GM06990 (cell line): ENCODE data around the gene GALNT13.

Experiments
- DNase-seq: peaks from one replicate; pipeline ENCODE4 v3.0.0-alpha.2; 2011; ENCODE audit not compliant: insufficient read length; ENCODE audit errors: extremely low read depth
- H3K27me3 ChIP-seq: replicated peaks from 2 replicates; pipeline ENCODE4 v1.6.0; 2011; ENCODE audit warnings: low read length; ENCODE audit not compliant: control insufficient read depth, insufficient read depth
- H3K36me3 ChIP-seq: 2 replicates; pipeline ENCODE4 v1.5.1; 2011; ENCODE audit warnings: low read length; ENCODE audit not compliant: control insufficient read depth, insufficient read depth
- H3K4me3 ChIP-seq: replicated peaks from 2 replicates; pipeline ENCODE4 v1.5.1; 2011; ENCODE audit warnings: low read depth, mild to moderate bottlenecking, control low read depth, low read length
- CTCF ChIP-seq: IDR thresholded peaks from 2 replicates; pipeline ENCODE4 v1.5.1; 2011; ENCODE audit warnings: low read length, control low read depth, mild to moderate bottlenecking, inconsistent platforms; ENCODE audit not compliant: insufficient read depth, poor library complexity, severe bottlenecking

GALNT13 gene

GRCh38 chr2:153953761-153954160, 82.0 kb downstream of the GALNT13 start:
- H3K27me3 ChIP-seq: no peaks in the 10 kb centered on the region
- no peaks in the 10 kb centered on the region for H3K36me3 ChIP-seq
- DNase-seq: no peak
- TF ChIP-seq CTCF: no peak
- no peak overlapping the region for H3K4me3 ChIP-seq

- no peaks in the 10 kb centered on the region for H3K36me3 ChIP-seq
- no peak for DNase-seq
- no peaks in the 10 kb centered on the region for H3K27me3 ChIP-seq
- H3K4me3 ChIP-seq: no peak overlapping the region
- no peak for TF ChIP-seq CTCF
Observed at GRCh38 chr2:153963256-153963655, 91.5 kb downstream of the GALNT13 start.

- H3K4me3 ChIP-seq: no peak overlapping the region
- TF ChIP-seq CTCF: no peak
- H3K36me3 ChIP-seq: no peaks in the 10 kb centered on the region
- DNase-seq: no peak
- no peaks in the 10 kb centered on the region for H3K27me3 ChIP-seq
Observed at GRCh38 chr2:153967248-153967973, 95.7 kb downstream of the GALNT13 start.

- TF ChIP-seq CTCF: no peak
- Histone ChIP-seq H3K27me3 (no peaks in the 10 kb centered on the region), H3K4me3 (no peak overlapping the region), H3K36me3 (no peaks in the 10 kb centered on the region)
- no peak for DNase-seq
Observed at GRCh38 chr2:153971250-153971649, 99.5 kb downstream of the GALNT13 start.

GRCh38 chr2:153971855-153972254, 100.1 kb downstream of the GALNT13 start:
- DNase-seq: no peak
- Histone ChIP-seq H3K4me3 (no peak overlapping the region), H3K36me3 (no peaks in the 10 kb centered on the region), H3K27me3 (no peaks in the 10 kb centered on the region)
- TF ChIP-seq CTCF: no peak

GRCh38 chr2:153972412-153972811, 100.7 kb downstream of the GALNT13 start:
- no peak for DNase-seq
- no peaks in the 10 kb centered on the region for H3K27me3 ChIP-seq
- no peaks in the 10 kb centered on the region for H3K36me3 ChIP-seq
- TF ChIP-seq CTCF: no peak
- H3K4me3 ChIP-seq: no peak overlapping the region
